ENCODE data around the gene EPHB6.

DNA sequence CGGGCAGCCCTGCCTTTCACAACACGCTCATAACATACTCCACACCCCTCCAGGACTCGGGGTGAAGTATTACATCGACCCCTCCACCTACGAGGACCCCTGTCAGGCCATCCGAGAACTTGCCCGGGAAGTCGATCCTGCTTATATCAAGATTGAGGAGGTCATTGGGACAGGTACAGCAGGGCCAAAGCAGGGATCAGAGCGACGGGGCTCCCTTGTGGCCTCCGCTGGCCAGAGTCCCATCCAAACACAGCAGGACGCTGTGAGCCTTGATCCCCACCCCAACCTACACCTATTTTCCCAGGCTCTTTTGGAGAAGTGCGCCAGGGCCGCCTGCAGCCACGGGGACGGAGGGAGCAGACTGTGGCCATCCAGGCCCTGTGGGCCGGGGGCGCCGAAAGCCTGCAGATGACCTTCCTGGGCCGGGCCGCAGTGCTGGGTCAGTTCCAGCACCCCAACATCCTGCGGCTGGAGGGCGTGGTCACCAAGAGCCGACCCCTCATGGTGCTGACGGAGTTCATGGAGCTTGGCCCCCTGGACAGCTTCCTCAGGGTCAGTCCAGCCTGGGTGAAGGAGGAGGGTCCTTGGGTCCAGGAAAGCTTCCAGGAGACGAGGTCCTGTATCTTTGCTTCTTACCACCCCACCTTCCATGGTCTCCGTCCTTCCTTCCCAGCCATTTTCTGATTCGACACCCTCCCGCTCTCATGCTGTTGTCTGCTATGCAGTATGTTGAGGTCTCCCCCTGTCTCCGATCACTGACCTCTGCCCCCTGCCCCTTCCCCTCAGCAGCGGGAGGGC, 13.5 kb downstream of the EPHB6 start:
- TF ChIP-seq, protein P1, sequence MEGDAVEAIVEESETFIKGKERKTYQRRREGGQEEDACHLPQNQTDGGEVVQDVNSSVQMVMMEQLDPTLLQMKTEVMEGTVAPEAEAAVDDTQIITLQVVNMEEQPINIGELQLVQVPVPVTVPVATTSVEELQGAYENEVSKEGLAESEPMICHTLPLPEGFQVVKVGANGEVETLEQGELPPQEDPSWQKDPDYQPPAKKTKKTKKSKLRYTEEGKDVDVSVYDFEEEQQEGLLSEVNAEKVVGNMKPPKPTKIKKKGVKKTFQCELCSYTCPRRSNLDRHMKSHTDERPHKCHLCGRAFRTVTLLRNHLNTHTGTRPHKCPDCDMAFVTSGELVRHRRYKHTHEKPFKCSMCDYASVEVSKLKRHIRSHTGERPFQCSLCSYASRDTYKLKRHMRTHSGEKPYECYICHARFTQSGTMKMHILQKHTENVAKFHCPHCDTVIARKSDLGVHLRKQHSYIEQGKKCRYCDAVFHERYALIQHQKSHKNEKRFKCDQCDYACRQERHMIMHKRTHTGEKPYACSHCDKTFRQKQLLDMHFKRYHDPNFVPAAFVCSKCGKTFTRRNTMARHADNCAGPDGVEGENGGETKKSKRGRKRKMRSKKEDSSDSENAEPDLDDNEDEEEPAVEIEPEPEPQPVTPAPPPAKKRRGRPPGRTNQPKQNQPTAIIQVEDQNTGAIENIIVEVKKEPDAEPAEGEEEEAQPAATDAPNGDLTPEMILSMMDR (IDR thresholded peaks at IDR 0.05; ENCODE audit: insufficient read depth, low read length): no peak
- TF ChIP-seq, protein P2, sequence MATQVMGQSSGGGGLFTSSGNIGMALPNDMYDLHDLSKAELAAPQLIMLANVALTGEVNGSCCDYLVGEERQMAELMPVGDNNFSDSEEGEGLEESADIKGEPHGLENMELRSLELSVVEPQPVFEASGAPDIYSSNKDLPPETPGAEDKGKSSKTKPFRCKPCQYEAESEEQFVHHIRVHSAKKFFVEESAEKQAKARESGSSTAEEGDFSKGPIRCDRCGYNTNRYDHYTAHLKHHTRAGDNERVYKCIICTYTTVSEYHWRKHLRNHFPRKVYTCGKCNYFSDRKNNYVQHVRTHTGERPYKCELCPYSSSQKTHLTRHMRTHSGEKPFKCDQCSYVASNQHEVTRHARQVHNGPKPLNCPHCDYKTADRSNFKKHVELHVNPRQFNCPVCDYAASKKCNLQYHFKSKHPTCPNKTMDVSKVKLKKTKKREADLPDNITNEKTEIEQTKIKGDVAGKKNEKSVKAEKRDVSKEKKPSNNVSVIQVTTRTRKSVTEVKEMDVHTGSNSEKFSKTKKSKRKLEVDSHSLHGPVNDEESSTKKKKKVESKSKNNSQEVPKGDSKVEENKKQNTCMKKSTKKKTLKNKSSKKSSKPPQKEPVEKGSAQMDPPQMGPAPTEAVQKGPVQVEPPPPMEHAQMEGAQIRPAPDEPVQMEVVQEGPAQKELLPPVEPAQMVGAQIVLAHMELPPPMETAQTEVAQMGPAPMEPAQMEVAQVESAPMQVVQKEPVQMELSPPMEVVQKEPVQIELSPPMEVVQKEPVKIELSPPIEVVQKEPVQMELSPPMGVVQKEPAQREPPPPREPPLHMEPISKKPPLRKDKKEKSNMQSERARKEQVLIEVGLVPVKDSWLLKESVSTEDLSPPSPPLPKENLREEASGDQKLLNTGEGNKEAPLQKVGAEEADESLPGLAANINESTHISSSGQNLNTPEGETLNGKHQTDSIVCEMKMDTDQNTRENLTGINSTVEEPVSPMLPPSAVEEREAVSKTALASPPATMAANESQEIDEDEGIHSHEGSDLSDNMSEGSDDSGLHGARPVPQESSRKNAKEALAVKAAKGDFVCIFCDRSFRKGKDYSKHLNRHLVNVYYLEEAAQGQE (IDR thresholded peaks at IDR 0.05; ENCODE audit: insufficient replicate concordance, low read depth): no peak
- no peak for TF ChIP-seq POLR2AphosphoS5 (IDR thresholded peaks at IDR 0.05; ENCODE audit: low read depth)
- TF ChIP-seq GABPA (IDR thresholded peaks at IDR 0.05; ENCODE audit: low read depth): no peak
- TF ChIP-seq SPI1 (IDR thresholded peaks at IDR 0.05; ENCODE audit: borderline replicate concordance, low read depth): no peak
